Measurements from ENCODE around the gene OCA2.

OCA2 gene

GRCh38 chr15:28022961-28023360, 76.2 kb downstream of the OCA2 start:
- no peak overlapping the region for H3K4me3 ChIP-seq (ENCODE audit: low read depth, low read length)
- no peak for DNase-seq
- no peak for TF ChIP-seq CTCF (IDR thresholded peaks at IDR 0.05; ENCODE audit: low read depth, low read length, missing control alignments)
- no peak overlapping the region for H3K27ac ChIP-seq
- H3K36me3 ChIP-seq (replicated peaks) = no peaks in the 10 kb centered on the region
- H3K27me3 ChIP-seq (replicated peaks) = no peaks in the 10 kb centered on the region
- in situ Hi-C loops (cut with HindIII; ENCODE audit: low pct_ligation_motif_present, low sequenced_read_pairs) = no loop called here

GRCh38 chr15:28022181-28022580, 76.9 kb downstream of the OCA2 start:
- Histone ChIP-seq H3K27me3 (replicated peaks) (no peaks in the 10 kb centered on the region), H3K4me3 (ENCODE audit: low read depth, low read length) (no peak overlapping the region), H3K27ac (no peak overlapping the region), H3K36me3 (replicated peaks) (no peaks in the 10 kb centered on the region)
- TF ChIP-seq CTCF (IDR thresholded peaks at IDR 0.05; ENCODE audit: low read depth, low read length, missing control alignments) = no peak
- in situ Hi-C loops (cut with HindIII; ENCODE audit: low pct_ligation_motif_present, low sequenced_read_pairs) = no loop called here
- no peak for DNase-seq

- Histone ChIP-seq H3K4me3 (ENCODE audit: low read depth, low read length) (no peak overlapping the region), H3K36me3 (replicated peaks) (no peaks in the 10 kb centered on the region), H3K27me3 (replicated peaks) (no peaks in the 10 kb centered on the region), H3K27ac (no peak overlapping the region)
- DNase-seq = peak; percentile 68
- in situ Hi-C loops (cut with HindIII; ENCODE audit: low pct_ligation_motif_present, low sequenced_read_pairs) = no loop called here
- peak; percentile 83 for TF ChIP-seq CTCF (IDR thresholded peaks at IDR 0.05; ENCODE audit: low read depth, low read length, missing control alignments)
Observed at GRCh38 chr15:28021281-28022039, 77.7 kb downstream of the OCA2 start.

GRCh38 chr15:28020644-28021043, 78.5 kb downstream of the OCA2 start:
- in situ Hi-C loops (cut with HindIII; ENCODE audit: low pct_ligation_motif_present, low sequenced_read_pairs) = no loop called here
- no peak overlapping the region for H3K4me3 ChIP-seq (ENCODE audit: low read depth, low read length)
- no peaks in the 10 kb centered on the region for H3K36me3 ChIP-seq (replicated peaks)
- H3K27ac ChIP-seq = no peak overlapping the region
- H3K27me3 ChIP-seq (replicated peaks) = no peaks in the 10 kb centered on the region
- no peak for DNase-seq
- TF ChIP-seq CTCF (IDR thresholded peaks at IDR 0.05; ENCODE audit: low read depth, low read length, missing control alignments) = no peak

GRCh38 chr15:28019594-28020309, 79.4 kb downstream of the OCA2 start:
- Histone ChIP-seq H3K27ac (no peak overlapping the region), H3K27me3 (replicated peaks) (no peaks in the 10 kb centered on the region), H3K4me3 (ENCODE audit: low read depth, low read length) (no peak overlapping the region), H3K36me3 (replicated peaks) (no peaks in the 10 kb centered on the region)
- peak; percentile 8 for TF ChIP-seq CTCF (IDR thresholded peaks at IDR 0.05; ENCODE audit: low read depth, low read length, missing control alignments)
- in situ Hi-C loops (cut with HindIII; ENCODE audit: low pct_ligation_motif_present, low sequenced_read_pairs) = no loop called here
- no peak for DNase-seq
